Posterior cingulate gyrus (tissue), 11 donors: ENCODE data around the gene HSF2BP.
A peak's percentile ranks its signal among the peaks of the same experiment; 100 is the strongest.
"Not testable (repeated sequence)": the region's sequence is repeated elsewhere in the genome, so short reads cannot be mapped to it uniquely, and the experiment has no call there.

Source experiments
- DNase-seq, 10 donors: peaks; one replicate each; pipeline versions ENCODE4 v3.0.0 to v3.0.0-alpha.2; 2020 to 2021; ENCODE audit warnings: mixed read lengths in 3 of 10
- intact Hi-C: fragments of 100-400 bp; cut with DNase I; formaldehyde crosslinking; loops from one replicate; pipeline ENCODE4 v1.15.1; 2023

HSF2BP gene

GRCh38 chr21:43631411-43632107 is 27.7 kb downstream of the HSF2BP start:
- intact Hi-C loops: no loop called here
- no peak for DNase-seq

GRCh38 chr21:43627527-43627926 is 31.8 kb downstream of the HSF2BP start:
- intact Hi-C loops: no loop called here
- DNase-seq: no peak

GRCh38 chr21:43626390-43626789 is 32.9 kb downstream of the HSF2BP start:
- intact Hi-C loops: no loop called here
- no peak for DNase-seq

DNA sequence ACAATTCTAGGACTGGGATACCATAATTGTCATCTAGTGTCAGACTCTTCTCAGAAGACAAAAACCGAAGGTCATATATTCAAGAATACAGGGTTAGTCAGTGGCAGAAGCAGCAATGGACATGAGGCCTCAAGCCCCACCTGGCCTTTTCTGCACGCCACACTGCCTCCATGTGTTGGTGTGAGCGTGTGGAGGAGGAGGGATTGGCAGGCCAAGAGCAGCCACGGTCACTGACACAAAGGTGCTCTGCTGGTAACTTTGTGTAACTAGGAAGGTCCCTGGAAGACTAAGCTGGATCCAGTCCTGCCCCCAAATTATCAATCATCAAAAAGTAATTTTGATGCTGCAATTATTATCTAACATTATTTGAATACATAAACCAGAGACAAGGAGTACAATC is 34.9 kb downstream of the HSF2BP start:
- DNase-seq: no peak
- intact Hi-C loops: no loop called here

DNA sequence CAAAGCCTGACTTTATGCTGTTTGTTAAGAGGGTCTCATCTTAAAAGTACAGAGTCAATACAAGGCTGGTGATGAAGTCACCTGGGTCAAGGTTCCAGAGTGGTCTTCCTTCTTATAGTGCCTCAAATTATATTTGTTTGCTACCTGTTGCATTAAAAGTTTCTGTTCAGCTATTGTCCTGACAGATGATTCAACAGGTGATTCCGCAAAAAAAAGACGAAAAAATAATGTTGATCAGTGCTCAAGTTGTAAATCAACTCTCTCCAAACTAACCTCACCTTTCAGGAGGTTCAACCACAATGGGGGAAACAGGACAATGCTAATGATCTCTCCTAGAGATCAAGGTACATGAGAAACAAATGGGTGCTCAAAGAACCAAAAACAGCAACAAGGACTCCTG is 35.7 kb downstream of the HSF2BP start:
- DNase-seq: no peak
- intact Hi-C loops: no loop called here

DNA sequence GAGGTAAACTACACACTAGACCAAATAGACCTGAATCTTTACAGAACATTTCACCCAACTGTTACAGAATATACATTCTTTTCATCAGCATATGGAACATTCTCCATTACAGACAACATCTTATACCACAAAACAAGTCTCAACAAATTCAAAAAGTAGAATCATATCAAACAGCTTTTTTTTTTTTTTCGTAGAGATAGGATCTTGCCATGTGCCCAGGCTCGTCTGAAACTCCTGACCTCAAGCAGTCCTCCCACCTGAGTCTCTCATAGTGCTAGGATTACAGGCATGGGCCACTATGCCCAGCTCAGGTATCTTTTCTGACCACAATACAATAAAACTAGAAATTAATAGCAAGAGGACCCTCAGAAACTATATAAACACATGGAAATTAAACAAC is 36.5 kb downstream of the HSF2BP start:
- intact Hi-C loops: no loop called here
- DNase-seq: no peak

DNA sequence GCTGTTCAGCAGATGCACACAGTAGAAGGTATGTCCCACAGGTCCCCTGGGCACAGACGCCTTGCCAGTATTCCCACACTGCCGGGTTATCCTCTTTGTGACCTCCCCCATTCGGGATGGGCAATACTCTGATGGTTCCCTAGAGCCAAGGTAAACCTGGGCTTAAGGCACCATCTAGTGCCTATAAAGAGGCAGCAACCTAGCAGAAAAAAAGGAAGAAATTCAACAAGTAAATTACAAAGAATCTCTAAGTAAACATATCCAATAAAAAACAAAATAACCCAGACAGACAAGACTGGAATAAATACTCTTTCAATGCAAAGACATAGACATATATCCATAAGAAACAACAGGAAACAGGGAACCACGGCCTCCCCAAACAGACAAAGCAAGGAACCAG is 39.4 kb downstream of the HSF2BP start:
- intact Hi-C loops: no loop called here
- no peak for DNase-seq

- no peak for DNase-seq
- intact Hi-C loops: no loop called here
These were observed 39.9 kb downstream of the HSF2BP start for GRCh38 chr21:43619344-43619743.

DNA sequence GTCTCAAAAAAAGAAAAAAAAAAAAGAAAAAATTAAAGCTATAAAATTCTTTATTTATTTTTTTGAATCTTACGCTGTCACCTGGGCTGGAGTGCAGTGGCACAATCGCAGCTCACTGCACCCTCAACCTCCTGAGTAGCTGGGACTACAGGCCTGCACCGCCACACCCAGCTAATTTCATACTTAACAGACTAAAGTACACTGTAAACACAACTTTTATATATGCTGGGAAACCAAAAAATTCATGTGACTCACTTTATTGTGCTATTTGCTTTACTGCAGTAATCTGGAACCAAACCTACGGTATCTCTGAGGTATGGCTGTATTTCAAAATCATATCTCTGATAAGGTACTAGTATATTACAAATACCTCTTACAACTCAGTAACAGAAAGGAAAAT is 40.3 kb downstream of the HSF2BP start:
- no peak for DNase-seq
- intact Hi-C loops: no loop called here

- intact Hi-C loops, DNase-seq: not testable (repeated sequence)
These were observed 42.4 kb downstream of the HSF2BP start for GRCh38 chr21:43616861-43617260.

- no peak for DNase-seq
- intact Hi-C loops: no loop called here
These were observed 44.4 kb downstream of the HSF2BP start for GRCh38 chr21:43614839-43615238.

GRCh38 chr21:43613755-43614638 is 45.3 kb downstream of the HSF2BP start:
- DNase-seq: no peak
- intact Hi-C loops: no loop called here

GRCh38 chr21:43611598-43612369 is 47.5 kb downstream of the HSF2BP start:
- intact Hi-C loops: no loop called here
- peak in 7 of 10 donors; percentile 23 to 88 (median 45) for DNase-seq

- intact Hi-C loops: no loop called here
- no peak for DNase-seq
These were observed 49.6 kb downstream of the HSF2BP start for GRCh38 chr21:43609501-43610340.

GRCh38 chr21:43608664-43609063 is 50.6 kb downstream of the HSF2BP start:
- DNase-seq: no peak
- intact Hi-C loops: no loop called here

DNA sequence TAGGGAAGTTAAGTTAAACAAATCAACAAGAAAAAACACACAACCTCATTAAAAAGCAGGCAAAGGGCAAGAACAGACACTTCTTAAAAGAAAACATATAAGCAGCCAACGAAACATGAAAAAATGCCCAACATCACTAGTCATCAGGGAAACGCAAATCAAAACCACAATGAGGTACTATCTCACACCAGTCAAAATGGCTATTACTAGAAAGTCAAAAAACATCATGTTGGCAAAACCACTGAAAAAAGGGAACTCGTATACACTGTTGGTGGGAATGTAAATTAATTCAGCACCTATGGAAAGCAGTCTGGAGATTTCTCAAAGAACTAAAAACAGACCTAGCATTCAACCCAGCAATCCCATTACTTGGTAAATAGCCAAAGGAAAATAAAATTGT is 51.1 kb downstream of the HSF2BP start:
- intact Hi-C loops: no loop called here
- no peak for DNase-seq

DNA sequence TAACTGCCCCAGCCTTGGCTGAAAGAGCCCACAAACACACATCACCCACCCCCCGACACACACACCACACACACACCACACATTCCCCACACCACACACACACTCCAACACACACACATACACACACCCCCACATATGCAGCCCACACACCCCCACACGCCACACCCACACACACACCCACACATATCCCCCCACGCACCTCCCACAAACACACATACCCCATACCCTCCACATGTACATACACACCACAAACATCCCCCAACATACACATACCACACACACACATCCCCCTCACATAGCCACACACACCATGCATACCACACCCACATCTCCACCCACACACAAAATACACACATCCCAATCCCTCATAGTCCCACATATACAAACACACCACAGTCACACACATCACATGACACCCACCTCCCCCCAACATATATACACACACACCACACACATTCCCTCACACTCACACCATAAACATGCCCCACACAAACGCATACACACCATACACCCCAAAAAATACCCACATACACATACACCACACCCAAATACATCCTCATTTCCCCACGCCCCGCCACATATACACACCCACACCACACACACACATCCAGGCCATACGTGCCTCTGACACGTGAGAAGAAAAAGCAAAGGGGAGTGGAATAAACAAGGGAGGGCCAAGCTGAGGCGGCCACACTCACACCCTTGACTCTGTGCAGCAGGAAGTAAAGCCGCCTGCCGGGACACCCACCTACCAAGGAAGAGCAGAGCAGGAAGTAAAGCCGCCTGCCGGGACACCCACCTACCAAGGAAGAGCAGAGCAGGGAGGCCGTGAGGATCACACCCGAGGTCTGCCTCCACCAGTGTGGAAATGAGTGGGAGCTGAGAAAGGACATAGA is 53.7 kb downstream of the HSF2BP start:
- intact Hi-C loops: no loop called here
- no peak for DNase-seq

GRCh38 chr21:43604505-43605204 is 54.6 kb downstream of the HSF2BP start:
- no peak for DNase-seq
- intact Hi-C loops: no loop called here
